SK-N-SH (cell line): Measurements from ENCODE around the gene FANCM.

ENCODE experiments used
- CHD2 ChIP-seq: fragments of 150-350 bp; IDR thresholded peaks from 2 replicates; pipeline ENCODE4 v1.6.1; 2018; ENCODE audit warnings: low read length; ENCODE audit not compliant: partially characterized antibody
- CTCF ChIP-seq: fragments of 200-600 bp; sonication (generic); IDR thresholded peaks from 2 replicates; pipeline ENCODE4 v1.6.1; 2017; ENCODE audit warnings: antibody characterized with exemption, mild to moderate bottlenecking, moderate library complexity
- EP300 ChIP-seq, 2 experiments: IDR thresholded peaks; 2 replicates each; pipeline versions ENCODE4 v1.4.0 to v1.6.1; 2012; ENCODE audit warnings: borderline replicate concordance in 1 of 2, low read depth in 1 of 2, low read length in 1 of 2
- EZH2phosphoT487 ChIP-seq: fragments of 200-600 bp; sonication (generic); IDR thresholded peaks from 2 replicates; pipeline ENCODE4 v1.6.1; 2017; ENCODE audit warnings: low read depth, mixed run types, mild to moderate bottlenecking, antibody characterized with exemption, moderate library complexity, borderline replicate concordance
- MEF2A ChIP-seq: IDR thresholded peaks from 2 replicates; pipeline ENCODE4 v1.4.0; 2012; ENCODE audit warnings: low read depth, borderline replicate concordance
- NFIC ChIP-seq: IDR thresholded peaks from 2 replicates; pipeline ENCODE4 v1.4.0; 2012; ENCODE audit warnings: borderline replicate concordance
- POLR2AphosphoS5 ChIP-seq: IDR thresholded peaks from 2 replicates; pipeline ENCODE4 v1.6.1; 2012; ENCODE audit warnings: low read depth, low read length

- TF ChIP-seq CTCF (no peak), POLR2AphosphoS5 (no peak), CHD2 (no peak), EZH2phosphoT487 (no peak), EP300 (IDR thresholded peaks at IDR 0.05; ENCODE audit: borderline replicate concordance in 1 of 2, low read depth in 1 of 2, low read length in 1 of 2) (no peak), MEF2A (no peak), NFIC (no peak)
Measured at GRCh38 chr14:45181806-45182205, 46.1 kb downstream of the FANCM start.
